Fibroblast of lung (primary cell): ENCODE measurements around the gene XYLT1.

Experiments
- CTCF ChIP-seq, 2 donors: IDR thresholded peaks in 1 of 2; conservative IDR thresholded peaks in 1 of 2; 1 replicate in 1 of 2; 2 replicates in 1 of 2; pipeline ENCODE4 v1.5.1; 2011 to 2012; ENCODE audit warnings: low read length in 2 of 2, control low read depth in 1 of 2, inconsistent platforms in 1 of 2, low read depth in 1 of 2, mild to moderate bottlenecking in 1 of 2
- EZH2 ChIP-seq: IDR thresholded peaks from 2 replicates; pipeline ENCODE4 v1.5.1; 2012; ENCODE audit warnings: low read length, control low read depth, mild to moderate bottlenecking; ENCODE audit errors: missing control alignments

GRCh38 chr16:17470182-17470907, 415 bp downstream of the XYLT1 start:
- no peak for TF ChIP-seq CTCF (conservative IDR thresholded peaks at IDR 0.05 in 1 of 2, IDR thresholded peaks at IDR 0.05 in 1 of 2; ENCODE audit: low read depth in 1 of 2, low read length in 2 of 2)
- TF ChIP-seq EZH2: no peak
